NCI-H748 (cell line): Measurements from ENCODE around the gene CTXN3.

ENCODE experiments used
- DNase-seq: peaks from one replicate; lab custom pipeline; 2025; ENCODE audit not compliant: unreplicated experiment; lab: John Stamatoyannopoulos, UW

The CTXN3 gene

DNA sequence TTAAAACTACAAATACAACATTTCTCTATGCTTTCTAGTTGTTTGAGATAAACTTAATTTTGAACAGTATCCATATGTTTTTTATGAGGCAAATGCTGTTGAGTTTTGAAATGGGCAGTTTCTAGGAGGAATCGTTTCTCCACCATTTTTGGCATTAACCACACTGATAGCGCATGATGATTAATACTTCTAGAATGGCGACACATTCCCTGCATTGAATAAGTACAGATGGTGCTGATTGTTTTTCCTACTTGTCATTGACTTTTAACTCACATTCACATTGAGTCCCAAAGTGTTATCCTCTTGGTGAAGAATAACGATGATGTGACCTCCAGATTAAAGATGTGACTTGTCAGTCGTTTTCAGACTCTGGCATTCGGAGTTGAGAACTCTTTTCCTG is 47.8 kb downstream of the CTXN3 start:
- DNase-seq = no peak

DNA sequence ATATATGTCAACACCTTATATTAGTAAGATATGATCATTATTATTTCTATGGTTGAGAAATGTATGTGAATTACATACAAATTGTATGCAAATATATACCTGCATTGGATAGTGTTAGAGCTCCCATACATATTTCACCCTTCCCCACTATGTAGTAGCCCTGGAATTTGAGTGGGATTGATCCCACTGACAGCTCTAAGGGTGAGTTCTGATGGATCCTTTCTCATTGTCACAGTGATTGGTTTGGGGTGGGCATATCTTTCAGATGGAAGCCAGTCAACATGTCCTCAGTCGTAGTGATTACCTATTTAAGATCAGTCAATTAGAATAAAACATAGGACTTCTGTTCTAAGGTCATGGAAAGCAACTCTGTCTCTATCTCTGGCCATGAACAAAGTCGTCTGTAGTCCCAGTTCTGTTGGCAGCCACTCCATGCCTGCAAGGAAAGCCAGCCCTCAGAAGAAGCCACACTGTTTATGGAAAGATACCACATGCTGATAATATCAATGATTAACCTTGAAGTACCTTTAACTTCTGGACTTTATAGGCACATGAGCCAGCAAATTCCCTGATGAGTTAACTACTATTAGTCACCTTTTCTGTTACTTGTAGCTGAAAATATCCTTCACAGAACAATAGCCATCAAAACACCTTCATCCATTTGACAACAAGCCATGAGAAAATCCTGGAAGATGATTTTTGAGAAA is 49.2 kb downstream of the CTXN3 start:
- no peak for DNase-seq

DNA sequence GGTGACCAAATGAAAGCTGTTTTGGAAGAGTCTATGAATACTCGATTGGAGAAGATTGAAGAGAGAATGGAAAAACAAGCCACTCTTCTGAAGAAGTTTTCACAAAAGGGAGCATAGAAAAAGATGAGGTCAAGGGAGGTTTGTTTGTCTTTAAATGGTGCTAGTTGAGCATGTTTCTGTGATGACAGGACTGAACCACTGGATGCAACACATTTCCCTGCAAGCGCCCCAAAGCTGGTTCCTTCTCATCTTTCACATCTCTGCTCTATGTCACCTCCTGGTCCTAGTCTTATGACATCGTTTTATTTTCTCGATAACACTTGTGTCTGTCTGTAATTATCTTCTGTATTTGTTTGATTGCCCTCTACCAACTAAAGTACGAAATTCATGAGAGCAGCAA is 50.5 kb downstream of the CTXN3 start:
- no peak for DNase-seq

DNA sequence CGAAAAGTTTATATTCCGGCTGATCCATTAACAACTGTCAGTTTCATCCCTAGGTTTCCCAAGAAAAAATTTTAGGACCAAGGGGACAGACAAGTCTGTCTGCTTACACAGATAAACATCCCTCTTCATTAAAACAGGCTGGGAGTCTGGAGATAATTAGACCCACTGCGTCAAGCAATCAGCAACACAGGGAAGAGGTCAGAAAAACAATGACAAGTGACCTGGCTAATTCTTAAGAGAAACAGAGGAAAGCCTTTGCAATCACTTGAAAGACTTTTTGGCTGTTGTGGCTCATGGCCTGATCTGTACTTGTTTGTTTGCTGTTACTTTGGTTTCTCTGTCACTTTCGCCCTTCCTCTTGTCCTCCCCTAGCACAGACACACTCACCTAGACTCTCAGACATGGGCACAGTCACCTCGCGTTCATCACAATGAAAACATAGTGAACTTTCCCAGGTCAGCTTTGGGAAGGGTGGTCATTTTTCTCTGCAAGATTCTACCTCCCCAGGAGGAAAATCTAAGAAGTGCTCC is 51.4 kb downstream of the CTXN3 start:
- peak; percentile 16 for DNase-seq

DNA sequence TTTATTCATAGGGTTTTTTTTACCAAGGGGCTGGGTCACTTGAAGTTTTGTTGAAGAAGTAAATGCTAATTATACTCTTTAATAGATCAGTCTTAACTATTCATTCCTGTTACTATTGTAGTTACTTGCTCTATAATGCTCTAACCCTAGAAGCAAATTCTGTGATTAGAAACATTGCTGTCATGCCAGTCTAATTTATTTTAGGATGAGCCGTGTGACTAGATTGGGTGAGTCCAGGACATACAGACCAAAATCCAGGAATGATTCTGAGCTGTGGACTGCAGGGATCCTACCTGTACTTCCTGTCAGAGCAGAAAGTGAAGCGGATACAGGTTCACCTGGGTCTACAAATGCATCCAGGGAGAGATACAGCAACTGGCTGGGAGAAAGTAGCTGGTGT is 53.6 kb downstream of the CTXN3 start:
- DNase-seq = no peak

DNA sequence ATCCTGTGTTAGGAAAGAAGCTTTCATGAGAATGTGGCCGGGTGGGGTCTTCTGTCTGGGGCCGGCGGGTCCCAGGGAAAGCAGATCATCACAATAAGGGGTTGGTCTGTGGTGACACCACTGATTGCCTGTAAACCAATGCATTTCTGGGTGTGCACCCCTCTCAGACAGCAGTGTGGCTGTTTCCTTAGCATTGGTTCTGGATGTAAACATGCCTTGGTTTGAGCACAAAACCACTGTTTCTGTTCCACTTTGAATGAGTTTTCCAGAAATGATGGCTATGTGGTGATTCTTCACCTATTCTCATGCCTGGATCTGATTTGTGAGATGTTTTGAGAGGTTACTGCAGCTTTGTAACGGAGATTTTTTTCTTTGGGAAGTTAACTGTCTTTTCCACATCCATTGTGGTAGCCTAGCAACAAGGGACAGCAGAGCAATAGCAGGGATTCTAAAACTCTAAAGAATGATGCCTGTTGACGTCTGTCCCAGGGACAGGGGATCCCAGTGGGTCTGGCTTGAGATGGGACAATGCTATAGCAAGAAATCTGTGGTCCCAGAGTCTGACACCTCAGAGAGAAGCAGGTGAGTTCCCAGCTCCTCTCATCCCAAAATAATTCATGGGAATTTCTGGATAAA is 54.2 kb downstream of the CTXN3 start, which contains the start of gene CCDC192:
Gene CCDC192, plus strand, starts transcription at position 466 of the 636 bp plus-strand sequence. Its CDS starts 55 bp downstream, at position 521.
- peak; percentile 13 for DNase-seq

DNA sequence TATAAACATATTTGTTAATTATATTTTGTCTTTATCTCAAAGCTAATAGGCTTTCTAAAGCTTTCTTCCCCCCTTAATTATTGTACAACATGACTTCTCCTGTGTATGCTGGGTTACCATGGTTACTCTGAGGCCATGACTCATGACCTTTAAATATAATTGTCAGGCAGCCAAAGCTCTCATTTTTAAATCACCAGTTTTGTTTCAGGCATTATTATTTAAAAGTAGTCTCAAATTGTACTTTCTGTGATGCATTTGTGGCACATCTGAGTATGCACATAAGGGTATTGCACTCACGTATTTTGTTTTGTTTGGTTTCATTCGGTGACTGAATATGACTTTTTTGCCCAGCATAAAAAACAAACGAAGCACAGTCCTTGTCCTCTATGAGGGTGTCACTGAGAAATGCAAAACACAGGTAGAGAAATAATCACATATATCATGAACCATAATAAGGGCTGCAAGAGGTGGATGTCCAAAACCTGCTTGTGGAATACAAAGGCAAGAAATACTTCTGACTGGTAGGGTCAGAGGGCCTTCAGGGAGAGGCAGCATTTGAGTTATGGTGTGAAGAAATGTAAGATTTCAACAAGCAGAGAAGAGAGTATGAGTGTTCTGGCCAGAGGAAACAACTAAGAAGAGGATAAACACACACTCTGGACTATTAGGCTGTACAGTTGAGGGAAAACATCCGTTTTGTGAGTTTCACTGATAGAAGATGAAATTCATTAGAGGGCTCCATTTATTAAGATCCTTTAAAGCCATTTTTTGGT is 56.4 kb downstream of the CTXN3 start:
- DNase-seq = peak; percentile 29

DNA sequence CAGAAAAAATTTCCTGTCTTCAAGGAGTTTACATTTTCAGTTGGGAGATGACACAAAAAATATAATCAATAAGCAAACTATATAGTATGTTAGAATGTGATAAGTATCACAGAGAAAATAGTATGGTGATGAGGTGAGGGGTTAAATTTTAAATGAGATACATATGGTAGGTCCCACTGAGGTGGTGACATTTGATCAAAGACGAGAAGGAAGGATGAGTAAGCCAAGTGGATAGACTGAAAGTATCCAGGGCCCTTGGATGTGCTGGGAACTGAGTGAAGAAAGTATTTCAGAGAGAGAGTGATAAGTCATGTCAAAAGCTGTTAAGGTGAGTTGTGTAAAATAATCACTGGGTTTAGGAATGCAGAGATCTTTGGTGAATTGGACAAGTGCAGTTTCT is 57.8 kb downstream of the CTXN3 start:
- DNase-seq = no peak

DNA sequence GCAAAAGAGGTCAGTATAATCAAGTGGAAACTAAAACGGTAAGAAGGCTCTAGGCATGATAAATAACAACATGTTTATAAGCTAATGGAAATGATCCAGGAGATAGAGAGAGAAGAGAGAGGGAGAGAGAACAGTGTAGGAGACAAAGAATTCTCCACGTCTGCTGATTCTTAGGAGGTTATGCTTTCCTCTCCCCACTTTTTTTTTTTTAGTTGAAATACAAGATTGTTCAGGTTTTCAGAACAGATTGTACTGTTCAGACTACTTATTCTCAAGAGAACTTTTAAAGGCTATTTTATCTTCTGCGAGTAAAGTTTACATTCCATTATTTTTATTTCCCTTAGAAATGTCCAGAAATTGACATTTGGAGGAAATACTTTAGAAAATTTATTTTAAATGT is 58.3 kb downstream of the CTXN3 start:
- no peak for DNase-seq
